ENCODE results near the gene C1orf210. TPM values are rescaled to one million over a fixed set of nuclear protein-coding genes. Genes with fewer than 3 reads are reported as not detected.

The C1orf210 gene
- total RNA-seq, 1 experiment from 2014 or later, result 12.8 TPM

- ATAC-seq, result no peak
- Mint-ChIP-seq H3K27ac (no peak overlapping the region), H3K27me3 (ENCODE audit: low read depth) (no peaks in the 10 kb centered on the region), H3K9me3 (no peaks in the 10 kb centered on the region), H3K4me1 (peaks cover 36% of the 10 kb centered on the region), H3K4me3 (peak overlapping the region; percentile 28; the same call in 1 of the 2 replicates), H3K36me3 (peaks cover 16% of the 10 kb centered on the region)
- peak; percentile 6 for DNase-seq (ENCODE audit: low spot score)
- TF ChIP-seq NFE2L1 (CRISPR knock-in tag; IDR thresholded peaks at IDR 0.05) (no peak), ZNF263 (CRISPR knock-in tag; IDR thresholded peaks at IDR 0.05; ENCODE audit: low read depth) (no peak), GABPB1 (CRISPR knock-in tag; IDR thresholded peaks at IDR 0.05) (no peak), OVOL2 (CRISPR knock-in tag; IDR thresholded peaks at IDR 0.05; ENCODE audit: borderline replicate concordance) (no peak), ZNF423 (CRISPR knock-in tag; IDR thresholded peaks at IDR 0.05) (no peak), ETV6 (CRISPR knock-in tag; IDR thresholded peaks at IDR 0.05) (no peak), TEAD4 (CRISPR knock-in tag; IDR thresholded peaks at IDR 0.05) (no peak), CBFB (CRISPR knock-in tag; IDR thresholded peaks at IDR 0.05; ENCODE audit: low read depth) (no peak), FOXP4 (CRISPR knock-in tag; IDR thresholded peaks at IDR 0.05) (no peak), TEAD1 (CRISPR knock-in tag; IDR thresholded peaks at IDR 0.05) (no peak), ZNF416 (CRISPR knock-in tag; IDR thresholded peaks at IDR 0.05) (no peak)
- TF ChIP-seq, protein P1, sequence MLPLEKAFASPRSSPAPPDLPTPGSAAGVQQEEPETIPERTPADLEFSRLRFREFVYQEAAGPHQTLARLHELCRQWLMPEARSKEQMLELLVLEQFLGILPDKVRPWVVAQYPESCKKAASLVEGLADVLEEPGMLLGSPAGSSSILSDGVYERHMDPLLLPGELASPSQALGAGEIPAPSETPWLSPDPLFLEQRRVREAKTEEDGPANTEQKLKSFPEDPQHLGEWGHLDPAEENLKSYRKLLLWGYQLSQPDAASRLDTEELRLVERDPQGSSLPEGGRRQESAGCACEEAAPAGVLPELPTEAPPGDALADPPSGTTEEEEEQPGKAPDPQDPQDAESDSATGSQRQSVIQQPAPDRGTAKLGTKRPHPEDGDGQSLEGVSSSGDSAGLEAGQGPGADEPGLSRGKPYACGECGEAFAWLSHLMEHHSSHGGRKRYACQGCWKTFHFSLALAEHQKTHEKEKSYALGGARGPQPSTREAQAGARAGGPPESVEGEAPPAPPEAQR (CRISPR knock-in tag; IDR thresholded peaks at IDR 0.05), result no peak
- TF ChIP-seq, protein P2, sequence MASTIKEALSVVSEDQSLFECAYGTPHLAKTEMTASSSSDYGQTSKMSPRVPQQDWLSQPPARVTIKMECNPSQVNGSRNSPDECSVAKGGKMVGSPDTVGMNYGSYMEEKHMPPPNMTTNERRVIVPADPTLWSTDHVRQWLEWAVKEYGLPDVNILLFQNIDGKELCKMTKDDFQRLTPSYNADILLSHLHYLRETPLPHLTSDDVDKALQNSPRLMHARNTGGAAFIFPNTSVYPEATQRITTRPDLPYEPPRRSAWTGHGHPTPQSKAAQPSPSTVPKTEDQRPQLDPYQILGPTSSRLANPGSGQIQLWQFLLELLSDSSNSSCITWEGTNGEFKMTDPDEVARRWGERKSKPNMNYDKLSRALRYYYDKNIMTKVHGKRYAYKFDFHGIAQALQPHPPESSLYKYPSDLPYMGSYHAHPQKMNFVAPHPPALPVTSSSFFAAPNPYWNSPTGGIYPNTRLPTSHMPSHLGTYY (CRISPR knock-in tag; IDR thresholded peaks at IDR 0.05), result no peak
- TF ChIP-seq, protein P3, sequence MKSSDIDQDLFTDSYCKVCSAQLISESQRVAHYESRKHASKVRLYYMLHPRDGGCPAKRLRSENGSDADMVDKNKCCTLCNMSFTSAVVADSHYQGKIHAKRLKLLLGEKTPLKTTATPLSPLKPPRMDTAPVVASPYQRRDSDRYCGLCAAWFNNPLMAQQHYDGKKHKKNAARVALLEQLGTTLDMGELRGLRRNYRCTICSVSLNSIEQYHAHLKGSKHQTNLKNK (CRISPR knock-in tag; IDR thresholded peaks at IDR 0.05), result no peak
- TF ChIP-seq, protein P4, sequence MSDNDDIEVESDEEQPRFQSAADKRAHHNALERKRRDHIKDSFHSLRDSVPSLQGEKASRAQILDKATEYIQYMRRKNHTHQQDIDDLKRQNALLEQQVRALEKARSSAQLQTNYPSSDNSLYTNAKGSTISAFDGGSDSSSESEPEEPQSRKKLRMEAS (CRISPR knock-in tag; IDR thresholded peaks at IDR 0.05), result no peak
- ChIA-PET CTCF (interaction anchor here (2.6 to 3.3 kb wide), 3 partner anchors 16 to 130 kb away, joined by 15 to 37 read pairs (median 21); partner anchors contain the start of genes CDC20 and TIE1), POLR2A (interaction anchor here (0.7 to 2.6 kb wide), 4 partner anchors 8 to 74 kb away, joined by 3 to 16 read pairs (median 8); partner anchors contain the start of genes CDC20 and TMEM125)
These were observed 1.3 kb downstream of the C1orf210 start for GRCh38 chr1:43284065-43284464.

DNA sequence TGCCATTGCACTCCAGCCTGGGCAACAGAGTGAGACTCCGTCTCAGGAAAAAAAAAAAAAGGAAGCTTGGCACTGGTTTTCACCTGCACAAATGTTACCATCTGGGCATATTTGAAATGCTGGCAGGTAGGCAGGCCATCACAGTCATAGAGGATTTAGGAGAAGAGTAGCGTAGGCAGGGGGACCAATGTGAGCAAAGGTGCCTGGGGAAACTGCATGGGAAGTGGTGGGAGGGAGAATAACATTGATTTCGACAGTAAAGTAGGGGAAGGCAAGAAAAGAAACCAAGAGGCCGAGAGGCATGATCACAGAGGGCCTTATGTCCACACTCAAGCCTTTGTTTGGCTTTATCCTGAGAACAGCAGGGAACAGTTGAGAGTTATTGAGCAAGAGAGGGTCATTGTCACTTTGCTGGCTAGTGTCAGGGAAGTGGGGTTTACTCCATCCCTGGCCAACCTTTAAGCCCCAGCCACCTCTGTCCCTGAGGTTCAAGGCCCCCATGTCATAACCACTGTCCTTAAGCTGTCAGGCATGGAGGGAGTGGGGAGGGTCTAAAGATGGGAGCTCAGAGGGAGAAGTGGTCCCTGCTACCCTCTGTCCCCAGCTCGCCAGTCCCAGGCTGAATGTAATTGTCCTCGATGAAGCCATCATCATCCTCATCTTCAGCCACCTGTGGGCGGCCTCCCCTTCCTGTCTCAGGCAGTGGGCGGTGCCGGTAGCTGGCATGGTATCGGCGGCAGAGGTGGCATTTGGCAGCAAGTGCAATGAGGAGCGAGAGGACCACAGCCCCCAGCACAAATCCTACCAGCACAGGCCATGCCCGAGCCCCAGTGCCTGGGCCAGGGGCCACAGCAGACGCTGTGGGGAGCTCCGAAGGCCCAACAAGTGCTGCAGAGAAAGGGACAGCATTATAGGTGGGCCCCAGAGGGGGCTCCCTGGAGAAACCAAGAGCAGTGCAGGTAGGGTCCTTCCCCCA is 2.9 kb downstream of the C1orf210 start:
- no peaks in the 10 kb centered on the region for H3K9me3 Mint-ChIP-seq
- H3K27me3 Mint-ChIP-seq (ENCODE audit: low read depth), result no peaks in the 10 kb centered on the region
- ChIA-PET CTCF (interaction anchor here (0.5 kb wide), 1 partner anchor 316 kb away, joined by 3 read pairs; no protein-coding TSS in a partner anchor), POLR2A (interaction anchor here (0.9 kb wide), 1 partner anchor 14 kb away, joined by 4 read pairs; no protein-coding TSS in a partner anchor)
- no peak for DNase-seq (ENCODE audit: low spot score)
- H3K36me3 Mint-ChIP-seq, result peaks cover 19% of the 10 kb centered on the region
- ATAC-seq, result no peak
- TF ChIP-seq ATF3 (CRISPR knock-in tag; conservative IDR thresholded peaks at IDR 0.05), result no peak
- TF ChIP-seq, protein P5, sequence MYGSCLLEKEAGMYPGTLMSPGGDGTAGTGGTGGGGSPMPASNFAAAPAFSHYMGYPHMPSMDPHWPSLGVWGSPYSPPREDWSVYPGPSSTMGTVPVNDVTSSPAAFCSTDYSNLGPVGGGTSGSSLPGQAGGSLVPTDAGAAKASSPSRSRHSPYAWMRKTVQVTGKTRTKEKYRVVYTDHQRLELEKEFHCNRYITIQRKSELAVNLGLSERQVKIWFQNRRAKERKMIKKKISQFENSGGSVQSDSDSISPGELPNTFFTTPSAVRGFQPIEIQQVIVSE (CRISPR knock-in tag; IDR thresholded peaks at IDR 0.05; ENCODE audit: borderline replicate concordance), result no peak
- TF ChIP-seq GABPB1 (CRISPR knock-in tag; IDR thresholded peaks at IDR 0.05), result peak; percentile 39; the same call in 1 of the 2 replicates
- peaks cover 36% of the 10 kb centered on the region for H3K4me1 Mint-ChIP-seq
- no peak overlapping the region for H3K4me3 Mint-ChIP-seq
- no peak overlapping the region for H3K27ac Mint-ChIP-seq
